Transverse colon (tissue), 4 donors: ENCODE results near the gene MTSS2. TPM values are rescaled to one million over a fixed set of nuclear protein-coding genes. Genes with fewer than 3 reads are reported as not detected.

Source experiments
- DNase-seq: peaks from one replicate; pipeline ENCODE4 v3.0.0-alpha.2; 2019
- H3K27ac ChIP-seq, 4 donors: fragments of 200-600 bp; sonication (generic); 2 replicates each; pipeline ENCODE4 v1.5.1; 2016 to 2018; ENCODE audit warnings: inconsistent platforms in 4 of 4
- H3K27me3 ChIP-seq: fragments of 200-600 bp; sonication (generic); 2 replicates; pipeline ENCODE4 v1.5.1; 2017; ENCODE audit warnings: inconsistent platforms
- H3K36me3 ChIP-seq, 4 donors: fragments of 200-600 bp; sonication (generic); 2 replicates each; pipeline ENCODE4 v1.5.1; 2017 to 2019; ENCODE audit warnings: inconsistent platforms in 4 of 4
- H3K4me1 ChIP-seq, 4 donors: fragments of 200-600 bp; sonication (generic); 2 replicates each; pipeline ENCODE4 v1.5.1; 2017 to 2020; ENCODE audit warnings: inconsistent platforms in 4 of 4
- H3K4me3 ChIP-seq, 4 donors: fragments of 200-600 bp; sonication (generic); 1 replicate in 1 of 4; 2 replicates in 3 of 4; pipeline versions ENCODE4 v1.5.1 to v1.6.1; 2017 to 2019; ENCODE audit warnings: inconsistent platforms in 4 of 4
- H3K9me3 ChIP-seq, 2 donors: fragments of 200-600 bp; sonication (generic); 2 replicates each; pipeline ENCODE4 v1.5.1; 2017 to 2019; ENCODE audit warnings: inconsistent platforms in 2 of 2
- CTCF ChIP-seq, 5 experiments: fragments of 200-600 bp in 3 of 5; fragments of 450-650 bp in 2 of 5; sonication (generic) in 3 of 5; IDR thresholded peaks; 1 replicate in 2 of 5; 2 replicates in 3 of 5; pipeline ENCODE4 v1.5.1; 2016 to 2017; ENCODE audit warnings: antibody characterized with exemption in 5 of 5, inconsistent platforms in 3 of 5, mild to moderate bottlenecking in 2 of 5, moderate library complexity in 1 of 5
- EP300 ChIP-seq: sonication (generic); formaldehyde crosslinking; IDR thresholded peaks from one replicate; pipeline ENCODE4 v1.6.1; 2017; ENCODE audit warnings: antibody characterized with exemption, low read depth
- POLR2A ChIP-seq: fragments of 450-650 bp; IDR thresholded peaks from one replicate; pipeline ENCODE4 v1.6.1; 2016; ENCODE audit warnings: antibody characterized with exemption, mild to moderate bottlenecking, moderate library complexity
- POLR2AphosphoS5 ChIP-seq, 3 donors: sonication (generic); formaldehyde crosslinking; IDR thresholded peaks; one replicate each; pipeline ENCODE4 v1.6.1; 2016; ENCODE audit warnings: antibody characterized with exemption in 3 of 3
- whole genome bisulfite sequencing, 2 donors: methylation state at CpG; one replicate each; pipeline ENCODE4 v1.1.5; 2018; ENCODE audit warnings: low coverage in 1 of 2; 5-methylcytosine and 5-hydroxymethylcytosine counted together
- in situ Hi-C, 4 donors: fragments of 200-750 bp; cut with MboI; loops; one replicate each; pipeline versions ENCODE4 v1.15.0 to v1.15.1; 2017; ENCODE audit warnings: low sequenced_read_pairs in 3 of 4, low pct_ligation_motif_present in 1 of 4, low pct_unique_long_range_greater_than_20kb in 1 of 4
- intact Hi-C: fragments of 100-400 bp; cut with DNase I; formaldehyde crosslinking; loops from one replicate; pipeline ENCODE4 v1.15.1; 2023; ENCODE audit warnings: low total_unique reads
- total RNA-seq, 4 donors: library from RNA; depleted of rRNA; stranded (reverse); fragments of >200 nt; gene quantifications; one replicate each; pipeline ENCODE4 v1.1.0, GENCODE V29; 2016

The MTSS2 gene
- total RNA-seq, 4 donors from 2014 or later = 13.9 to 149 (median 33.8) TPM

GRCh38 chr16:70670175-70670574 lies 15.7 kb downstream of the MTSS2 start:
- DNase-seq = no peak
- TF ChIP-seq CTCF (IDR thresholded peaks at IDR 0.05) (no peak), POLR2A (no peak), POLR2AphosphoS5 (IDR thresholded peaks at IDR 0.05) (no peak), EP300 (no peak)
- Histone ChIP-seq H3K4me3 (no peak overlapping the region), H3K27me3 (no peaks in the 10 kb centered on the region), H3K36me3 (peaks cover 0 to 32% (median 8%) of the 10 kb centered on the region in 4 donors), H3K27ac (peak overlapping the region in 2 of 4 donors; percentile 34 to 49), H3K4me1 (peaks cover 0 to 7% (median 0%) of the 10 kb centered on the region in 4 donors), H3K9me3 (no peaks in the 10 kb centered on the region)
- 70 to 100% methylated on average over 1 to 2 of the region's 2 CpGs for WGBS, 2 donors
- in situ Hi-C loops = loop anchor here in 3 of 4 donors (10.0 to 25.0 kb wide), 3 partner anchors 95 to 308 kb away; no protein-coding TSS in a partner anchor
- intact Hi-C loops = no loop called here

GRCh38 chr16:70665806-70666735 lies 19.8 kb downstream of the MTSS2 start:
- peaks cover 0 to 30% (median 13%) of the 10 kb centered on the region in 4 donors for H3K36me3 ChIP-seq
- intact Hi-C loops = no loop called here

GRCh38 chr16:70665113-70665694 lies 20.6 kb downstream of the MTSS2 start:
- intact Hi-C loops (no loop called here), in situ Hi-C loops (loop anchor here in 2 of 4 donors (25.0 kb wide), 1 partner anchor 303 kb away; no protein-coding TSS in a partner anchor)
- no peak for TF ChIP-seq POLR2A
- TF ChIP-seq CTCF (IDR thresholded peaks at IDR 0.05) = no peak
- no peak for TF ChIP-seq POLR2AphosphoS5 (IDR thresholded peaks at IDR 0.05)
- Histone ChIP-seq H3K36me3 (peaks cover 0 to 30% (median 13%) of the 10 kb centered on the region in 4 donors), H3K4me3 (no peak overlapping the region), H3K27ac (no peak overlapping the region), H3K27me3 (no peaks in the 10 kb centered on the region), H3K9me3 (no peaks in the 10 kb centered on the region), H3K4me1 (peaks cover 0 to 14% (median 9%) of the 10 kb centered on the region in 4 donors)
- no peak for DNase-seq
- WGBS, 2 donors = 93% methylated on average over 14 of the region's 14 CpGs; no CpG with 5 or more reads in 1 of the 2 donors

More at GRCh38 chr16:70665806-70666735, 19.8 kb downstream of the MTSS2 start:
- Histone ChIP-seq H3K9me3 (no peaks in the 10 kb centered on the region), H3K27me3 (no peaks in the 10 kb centered on the region), H3K27ac (no peak overlapping the region), H3K4me3 (no peak overlapping the region), H3K4me1 (peaks cover 0 to 20% (median 9%) of the 10 kb centered on the region in 4 donors)
- DNase-seq = no peak
- no peak for TF ChIP-seq CTCF (IDR thresholded peaks at IDR 0.05)
- in situ Hi-C loops = loop anchor here in 2 of 4 donors (25.0 kb wide), 1 partner anchor 304 kb away; no protein-coding TSS in a partner anchor
- WGBS, 2 donors = 84% methylated on average over 22 of the region's 22 CpGs; no CpG with 5 or more reads in 1 of the 2 donors
